Measurements from ENCODE around the gene PCGF1.

Gene PCGF1

DNA sequence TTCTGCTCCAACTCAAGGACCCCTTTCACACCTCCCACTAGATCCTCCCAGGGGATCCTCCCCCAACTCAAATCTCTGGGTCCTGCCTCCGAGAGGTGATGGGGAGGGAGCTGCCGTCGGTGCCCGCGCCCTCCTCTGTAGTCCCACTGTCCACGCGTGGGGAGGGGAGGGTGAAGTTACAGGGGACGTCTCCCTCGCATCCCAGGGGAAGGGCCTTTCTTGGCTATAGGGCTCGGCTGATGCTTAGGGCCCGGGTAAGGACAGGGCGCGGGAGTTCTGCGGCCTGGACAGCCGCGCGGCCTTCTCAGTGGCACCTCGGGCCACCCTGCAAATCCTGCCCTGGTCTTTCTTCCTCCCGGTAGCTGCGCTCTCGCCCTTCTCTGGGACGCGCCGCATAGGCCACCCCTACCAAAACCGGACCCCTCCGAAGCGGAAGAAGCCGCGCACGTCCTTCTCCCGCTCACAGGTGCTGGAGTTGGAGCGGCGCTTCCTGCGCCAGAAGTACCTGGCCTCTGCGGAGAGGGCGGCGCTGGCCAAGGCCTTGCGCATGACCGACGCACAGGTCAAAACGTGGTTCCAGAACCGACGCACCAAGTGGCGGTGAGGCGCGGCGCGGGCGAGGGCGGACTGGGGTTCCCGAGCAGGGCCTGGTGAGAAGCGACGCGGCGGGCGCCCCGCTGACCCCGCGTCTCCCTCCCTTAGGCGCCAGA lies 7.9 kb upstream of the PCGF1 start:
- no peak for DNase-seq (ENCODE audit: low spot score)

DNA sequence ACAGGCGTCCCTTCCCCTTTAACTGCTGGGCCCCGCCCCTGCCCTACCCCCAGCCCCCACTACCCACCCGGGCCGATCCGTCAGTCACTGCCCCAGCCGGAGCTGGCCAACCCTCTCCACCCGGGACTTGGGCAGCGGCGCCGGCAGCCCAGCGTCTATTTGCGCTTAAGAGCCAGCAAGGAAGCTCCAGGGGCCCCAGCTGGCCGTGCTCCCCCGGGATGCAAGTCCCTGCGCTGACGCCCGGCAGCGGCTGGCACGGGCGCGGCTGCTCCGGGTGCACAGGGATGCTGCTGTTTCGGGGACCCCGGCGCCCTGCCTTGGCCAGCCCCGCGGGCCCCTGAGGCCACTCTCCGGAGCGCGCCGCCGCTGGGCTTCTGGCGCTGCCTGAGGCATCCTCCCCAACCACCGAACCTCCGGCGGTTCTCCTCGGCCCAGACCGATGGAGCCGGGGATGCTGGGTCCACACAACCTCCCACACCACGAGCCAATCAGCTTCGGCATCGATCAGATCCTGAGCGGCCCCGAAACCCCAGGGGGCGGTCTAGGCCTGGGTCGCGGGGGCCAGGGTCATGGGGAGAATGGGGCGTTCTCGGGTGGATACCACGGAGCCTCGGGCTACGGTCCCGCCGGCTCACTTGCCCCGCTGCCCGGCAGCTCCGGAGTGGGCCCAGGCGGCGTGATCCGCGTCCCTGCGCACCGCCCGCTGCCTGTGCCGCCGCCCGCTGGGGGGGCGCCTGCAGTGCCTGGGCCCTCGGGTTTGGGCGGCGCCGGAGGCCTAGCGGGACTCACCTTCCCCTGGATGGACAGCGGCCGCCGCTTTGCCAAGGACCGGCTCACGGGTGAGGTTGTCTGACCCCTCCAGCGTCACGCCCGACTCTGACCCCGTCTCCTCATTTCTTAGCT lies 7.1 kb upstream of the PCGF1 start, which contains the start of gene TLX2:
TLX2 (plus strand) TSS at position 83 of the 903 bp plus-strand sequence; CDS start at position 440, 357 bp downstream.
- DNase-seq (ENCODE audit: low spot score), result no peak

DNA sequence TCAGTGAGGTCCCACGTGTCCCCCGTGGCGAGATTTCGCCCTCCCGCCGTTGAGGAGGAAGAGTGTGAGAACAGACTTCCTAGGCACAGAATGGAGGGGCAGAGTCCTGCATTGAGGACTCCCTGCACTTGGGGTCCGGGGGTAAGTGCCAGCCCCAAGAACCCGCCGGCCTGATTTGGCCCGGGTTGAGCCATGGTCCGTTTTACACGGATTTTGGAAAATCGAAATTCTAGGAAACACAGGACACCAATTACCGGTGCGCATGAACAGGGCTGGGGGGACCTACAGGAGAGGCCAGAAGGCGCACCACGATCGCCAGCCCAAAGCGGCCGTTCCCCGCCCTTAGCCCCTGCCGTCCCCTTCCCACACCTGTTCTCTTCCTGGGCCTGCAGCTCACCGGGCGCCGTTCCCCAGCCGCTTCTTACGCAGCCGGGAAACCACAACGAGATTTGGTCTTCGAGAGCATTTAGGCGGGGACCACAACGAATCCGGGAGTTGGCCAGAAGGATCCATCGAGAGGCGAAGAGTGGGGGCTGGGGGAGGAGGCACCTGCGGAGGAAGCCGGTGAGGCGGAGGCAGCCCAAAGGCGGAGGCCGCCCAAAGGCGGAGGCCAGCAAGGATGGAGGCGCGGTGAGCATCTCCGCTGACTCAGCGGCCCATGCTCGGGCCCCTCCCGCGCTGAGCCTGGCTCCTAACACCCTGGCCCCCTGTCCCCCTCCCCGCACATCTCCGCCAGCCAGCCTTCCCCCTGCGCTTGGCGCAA lies 6.3 kb upstream of the PCGF1 start:
- peak; percentile 35 for DNase-seq (ENCODE audit: low spot score)

DNA sequence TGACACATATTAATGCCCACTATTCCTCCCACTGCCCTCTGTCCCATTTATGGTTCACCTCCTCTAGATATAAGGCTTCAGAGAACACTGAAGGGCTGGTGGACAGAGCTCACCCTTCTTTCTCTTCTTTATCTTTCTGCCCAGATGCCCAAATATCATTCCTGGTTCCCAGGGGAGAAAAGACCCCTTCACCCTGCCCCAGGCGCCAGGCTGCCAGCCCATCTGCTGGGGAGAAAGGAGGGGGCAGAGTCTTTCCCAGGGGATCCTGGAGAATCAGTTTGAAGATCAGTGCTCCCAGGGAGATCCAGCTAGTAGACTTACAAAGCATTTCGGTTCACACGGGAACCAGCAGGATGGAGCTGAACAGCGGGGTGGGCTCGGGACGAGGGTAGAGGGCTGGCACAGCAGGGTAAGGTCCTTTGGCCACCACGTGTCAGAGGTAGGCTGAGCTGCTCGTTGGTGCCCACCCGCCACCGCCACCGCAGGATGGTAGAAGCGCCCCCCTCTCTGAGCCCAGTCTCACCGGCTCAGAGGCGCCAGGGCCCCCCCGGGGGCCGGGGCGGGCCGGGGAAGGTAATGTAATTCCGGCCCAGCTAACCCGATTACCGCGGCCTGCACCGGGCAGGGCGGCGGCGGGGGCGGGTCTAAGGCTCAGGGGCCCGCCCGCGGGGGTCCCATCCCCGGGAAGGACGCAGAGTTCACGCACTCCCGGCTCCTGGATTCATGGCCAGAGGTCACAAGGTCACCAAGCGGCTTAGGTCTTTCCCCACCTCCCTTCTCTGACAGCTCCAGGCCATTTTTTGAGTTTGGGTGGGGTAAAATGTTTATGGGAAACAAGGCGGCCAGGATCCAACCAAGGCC lies 5.5 kb upstream of the PCGF1 start:
- no peak for DNase-seq (ENCODE audit: low spot score)

DNA sequence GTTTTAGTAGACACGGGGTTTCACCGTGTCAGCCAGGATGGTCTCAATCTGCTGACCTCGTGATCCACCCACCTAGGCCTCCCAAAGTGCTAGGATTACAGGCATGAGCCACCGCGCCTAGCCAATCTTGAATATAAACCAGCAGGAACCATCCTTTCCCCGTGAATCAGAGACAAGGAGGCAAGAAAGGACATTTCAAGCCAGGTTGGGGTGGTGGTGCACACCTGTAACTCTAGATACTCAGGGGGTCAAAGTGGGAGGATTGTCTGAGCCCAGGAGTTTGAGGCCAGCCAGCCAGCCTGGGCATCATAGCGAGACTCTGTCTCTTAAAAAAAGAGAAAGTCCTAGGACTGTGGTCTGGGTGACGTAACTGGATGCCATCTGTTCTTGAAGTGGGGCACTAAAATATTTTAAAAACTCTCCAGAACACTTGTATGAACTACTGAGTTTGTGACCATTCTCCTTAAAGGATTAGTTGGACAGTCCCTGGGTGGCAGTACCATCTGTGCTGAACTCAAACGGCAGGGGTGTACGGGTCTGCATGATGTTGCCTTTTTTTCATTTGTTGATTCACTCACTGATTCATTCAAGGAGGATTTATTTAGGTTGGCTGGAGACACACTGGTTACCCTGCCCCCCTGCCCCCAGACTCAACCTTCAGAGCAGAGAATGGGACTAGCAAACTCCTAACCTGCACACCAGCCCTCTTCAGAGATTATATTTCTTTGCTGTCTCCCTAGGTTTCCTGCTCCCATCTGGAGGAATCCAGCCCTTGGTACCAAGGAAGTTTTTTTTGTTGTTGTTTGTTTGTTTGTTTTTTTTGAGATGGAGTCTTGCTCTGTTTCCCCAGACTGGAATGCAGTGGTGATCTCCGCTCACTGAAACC lies 3.9 kb upstream of the PCGF1 start:
- DNase-seq (ENCODE audit: low spot score), result no peak

DNA sequence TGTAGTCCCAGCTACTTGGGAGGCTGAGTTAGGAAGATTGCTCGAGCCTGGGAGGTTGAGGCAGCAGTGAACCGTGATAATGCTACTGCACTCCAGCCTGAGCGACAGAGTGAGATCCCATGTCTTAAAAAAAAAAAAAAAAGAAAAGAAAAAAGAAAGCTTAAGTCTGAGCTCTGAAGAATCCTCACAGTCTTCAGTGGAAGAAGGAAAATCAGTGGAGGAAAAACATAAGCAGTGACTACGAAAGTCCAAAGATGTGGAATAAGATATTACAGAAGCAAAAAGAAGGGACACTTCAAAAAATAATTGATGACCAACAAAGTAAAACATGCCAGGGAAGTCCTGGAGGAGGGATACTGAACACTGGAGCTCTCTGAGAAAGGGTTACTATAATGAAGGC lies 2.8 kb upstream of the PCGF1 start:
- DNase-seq (ENCODE audit: low spot score), result no peak

DNA sequence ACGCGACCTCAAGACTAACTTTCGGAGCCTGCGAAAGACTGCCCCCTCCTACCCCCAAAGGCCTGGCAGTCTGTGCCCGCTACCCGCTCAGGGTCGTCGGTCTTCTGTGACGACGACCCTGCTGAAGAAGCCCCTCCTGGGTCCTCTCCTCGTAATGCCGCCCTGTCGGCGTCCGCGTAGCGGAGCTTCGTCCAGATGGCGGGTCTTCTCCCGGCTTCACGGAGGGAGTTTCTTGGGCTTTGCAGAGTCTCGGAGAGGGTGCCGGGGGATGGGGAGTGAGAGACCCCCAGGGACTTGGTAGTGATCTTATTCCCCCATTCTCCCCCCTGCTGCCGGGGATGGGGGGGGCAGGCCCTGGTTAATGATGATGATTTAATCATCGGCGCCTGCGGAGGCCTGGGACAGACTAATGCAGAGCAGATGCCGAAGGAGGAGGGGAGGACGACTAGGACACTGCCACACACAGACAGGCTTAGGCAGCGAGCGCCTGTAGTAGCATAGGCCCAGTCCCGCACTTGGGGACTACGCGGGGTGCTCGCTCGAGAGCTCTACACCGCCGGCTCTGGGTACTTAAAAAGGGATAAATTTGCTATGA lies 528 bp upstream of the PCGF1 start:
- DNase-seq (ENCODE audit: low spot score), result no peak

DNA sequence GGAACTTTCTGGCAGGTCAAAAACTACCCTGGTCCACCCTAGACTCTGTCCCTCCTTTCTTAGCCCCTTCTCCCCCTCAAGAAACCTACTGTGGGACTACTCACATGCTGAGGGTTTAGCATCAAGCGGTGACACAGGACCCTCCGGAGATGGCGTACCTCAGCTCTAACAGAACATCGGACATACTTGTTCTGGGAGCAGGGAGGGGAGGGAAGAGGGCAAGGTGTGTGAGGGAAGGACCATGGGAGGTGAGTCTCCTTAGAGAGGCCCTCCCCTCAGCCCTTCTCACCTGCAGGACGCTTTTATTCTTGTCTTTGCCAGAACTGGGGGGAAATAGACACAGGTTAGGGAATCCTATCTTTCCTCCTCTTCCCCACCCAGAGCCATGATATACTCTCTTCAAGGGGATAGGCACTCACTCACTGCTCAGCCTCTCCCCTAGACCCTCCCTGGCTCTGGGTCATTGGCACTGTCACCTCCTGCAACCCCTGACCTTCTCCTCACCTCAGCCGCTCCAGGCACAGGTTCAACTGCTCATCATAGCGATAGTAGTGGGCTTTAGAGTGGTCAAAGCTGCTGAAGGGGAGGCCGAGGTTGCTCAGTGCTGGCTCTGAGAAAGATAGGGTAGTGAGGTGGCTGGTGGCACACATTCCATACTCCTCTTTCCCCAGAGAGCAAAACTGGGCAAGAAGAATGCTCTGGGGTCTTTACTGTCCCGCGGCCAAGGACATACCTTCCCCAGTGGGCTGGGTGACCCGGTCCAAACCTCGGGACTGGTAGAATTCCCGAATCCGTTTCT lies 1.8 kb downstream of the PCGF1 start:
- no peak for DNase-seq (ENCODE audit: low spot score)

DNA sequence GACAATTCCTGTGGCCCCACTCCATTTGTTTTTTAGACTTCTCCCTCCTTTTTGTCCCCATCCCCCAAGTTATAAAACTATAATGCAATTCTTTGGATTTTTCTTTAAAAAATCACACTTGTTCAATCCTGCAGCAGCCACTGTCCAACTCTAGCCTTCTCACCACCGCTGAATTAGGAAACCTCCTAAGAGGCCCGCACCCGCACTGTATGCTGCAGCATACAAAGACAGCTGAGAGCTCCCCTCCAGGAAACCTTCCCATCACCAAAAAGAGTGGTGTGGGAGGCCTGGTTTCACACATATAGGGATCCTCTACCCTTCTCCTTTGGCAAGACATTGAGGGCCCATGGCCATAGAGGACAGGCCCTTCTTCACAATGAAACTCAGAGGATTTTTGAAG lies 2.9 kb downstream of the PCGF1 start:
- DNase-seq (ENCODE audit: low spot score), result no peak

DNA sequence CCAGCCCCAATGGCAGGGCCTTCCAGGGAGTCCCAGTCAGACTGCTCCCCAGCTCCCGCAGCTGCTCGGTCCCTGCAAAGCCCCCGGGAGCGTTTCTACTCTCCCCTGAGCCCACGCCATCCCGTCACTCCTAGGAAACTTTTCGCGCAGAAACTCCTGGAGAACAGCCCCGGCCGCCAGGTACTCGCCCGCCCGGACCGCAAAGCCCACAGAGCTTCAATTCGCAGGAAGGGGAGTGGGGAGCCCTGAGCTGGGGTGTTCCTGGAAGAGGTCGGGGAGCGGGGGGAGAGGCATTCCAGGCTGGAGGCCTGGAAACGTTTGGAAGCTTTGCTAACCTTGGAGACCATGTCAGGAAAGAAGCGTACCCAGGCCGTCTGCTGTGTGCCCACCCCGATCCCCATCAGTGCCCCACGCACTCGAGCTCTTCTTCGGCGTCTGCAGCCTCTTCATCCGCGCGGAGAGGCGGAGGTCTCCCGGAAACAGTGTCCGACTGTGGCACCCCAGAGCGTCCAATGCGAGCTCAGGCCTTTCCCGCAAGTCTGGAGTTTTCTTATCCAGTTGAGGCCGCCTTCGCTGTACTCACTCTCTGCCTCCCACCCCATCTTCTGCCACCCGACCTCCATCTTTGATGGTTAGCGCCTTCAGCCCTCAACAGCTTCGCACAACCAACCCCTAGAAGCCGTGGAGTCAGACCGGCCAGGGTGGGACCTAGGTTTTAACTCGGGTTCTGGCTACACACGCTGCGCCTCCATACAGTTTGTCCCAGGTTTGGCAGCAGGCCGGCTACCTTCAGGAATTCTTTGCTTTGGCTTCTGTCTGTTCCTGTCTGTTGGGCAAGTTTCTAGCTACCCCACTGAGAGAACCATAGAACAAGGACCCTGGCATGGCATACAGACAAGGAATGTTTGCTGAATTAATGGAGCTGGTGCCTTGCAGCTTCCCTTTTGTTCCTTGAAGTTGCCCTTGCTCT lies 3.7 kb downstream of the PCGF1 start:
- no peak for DNase-seq (ENCODE audit: low spot score)

DNA sequence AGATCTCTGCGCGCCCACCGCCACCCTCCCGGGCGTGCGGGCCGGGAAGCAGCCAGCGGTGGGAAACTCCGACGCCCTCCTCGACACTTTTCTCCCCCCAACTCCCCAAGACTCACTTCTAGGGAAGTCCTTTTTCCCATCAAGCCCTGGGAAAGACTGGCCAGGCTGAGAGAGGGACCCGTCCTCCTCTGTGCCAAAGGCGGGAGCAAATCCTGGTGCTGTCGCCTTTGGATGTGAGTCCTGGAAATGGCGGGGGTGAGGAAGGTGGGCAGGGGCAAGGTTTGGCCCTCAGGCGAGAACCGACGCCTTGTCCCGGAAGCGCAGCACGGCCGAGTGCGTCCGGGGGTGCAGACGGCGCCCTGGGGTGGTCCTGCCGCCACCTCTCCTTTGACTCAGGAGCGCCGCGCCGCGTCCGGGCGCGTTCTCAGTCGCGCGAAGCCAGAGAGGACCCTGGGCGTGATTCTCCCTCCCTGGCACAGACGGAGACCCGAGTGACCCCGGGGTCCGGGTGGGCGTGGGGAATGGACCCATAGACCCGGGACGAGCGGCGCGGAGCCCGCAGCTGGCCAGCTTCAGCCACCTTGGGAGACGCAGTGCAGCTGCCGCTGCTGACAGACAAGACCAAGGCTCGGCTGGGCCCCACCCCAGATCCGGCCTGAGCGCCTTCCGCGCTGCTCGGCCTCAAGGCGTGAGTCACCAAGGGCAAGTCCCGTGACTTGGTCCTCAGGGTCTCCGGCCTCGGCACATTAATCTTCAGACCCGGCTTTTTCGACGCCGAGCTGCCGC lies 4.6 kb downstream of the PCGF1 start:
- peak; percentile 55 for DNase-seq (ENCODE audit: low spot score)

DNA sequence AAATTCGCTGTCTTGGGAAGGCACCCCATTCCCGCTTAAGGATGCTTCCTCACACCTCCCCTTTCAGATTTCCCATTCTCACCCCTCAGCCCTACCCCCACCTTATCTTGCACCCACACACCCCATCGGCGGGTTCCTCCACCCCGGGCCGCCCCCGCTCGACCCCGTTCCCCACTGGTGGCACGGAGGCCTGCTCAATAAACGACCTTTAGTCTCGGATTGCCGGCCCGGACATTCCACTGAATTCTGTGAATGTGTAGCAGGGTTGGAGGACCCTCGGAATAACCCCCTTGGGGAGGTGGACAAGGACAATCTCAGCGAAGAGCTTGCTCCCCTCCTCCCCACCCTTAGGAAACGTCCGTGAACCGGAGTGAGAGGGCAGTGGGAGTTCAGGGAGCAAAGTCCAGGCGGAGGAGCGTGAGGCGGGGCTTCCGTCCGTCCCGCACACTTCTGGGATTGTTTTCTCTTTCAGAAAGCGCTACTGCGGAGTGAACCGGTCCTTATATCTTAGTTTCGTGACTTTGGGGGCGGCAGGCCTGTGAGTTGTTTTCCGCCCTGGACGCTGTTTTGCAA lies 5.3 kb downstream of the PCGF1 start:
- no peak for DNase-seq (ENCODE audit: low spot score)

DNA sequence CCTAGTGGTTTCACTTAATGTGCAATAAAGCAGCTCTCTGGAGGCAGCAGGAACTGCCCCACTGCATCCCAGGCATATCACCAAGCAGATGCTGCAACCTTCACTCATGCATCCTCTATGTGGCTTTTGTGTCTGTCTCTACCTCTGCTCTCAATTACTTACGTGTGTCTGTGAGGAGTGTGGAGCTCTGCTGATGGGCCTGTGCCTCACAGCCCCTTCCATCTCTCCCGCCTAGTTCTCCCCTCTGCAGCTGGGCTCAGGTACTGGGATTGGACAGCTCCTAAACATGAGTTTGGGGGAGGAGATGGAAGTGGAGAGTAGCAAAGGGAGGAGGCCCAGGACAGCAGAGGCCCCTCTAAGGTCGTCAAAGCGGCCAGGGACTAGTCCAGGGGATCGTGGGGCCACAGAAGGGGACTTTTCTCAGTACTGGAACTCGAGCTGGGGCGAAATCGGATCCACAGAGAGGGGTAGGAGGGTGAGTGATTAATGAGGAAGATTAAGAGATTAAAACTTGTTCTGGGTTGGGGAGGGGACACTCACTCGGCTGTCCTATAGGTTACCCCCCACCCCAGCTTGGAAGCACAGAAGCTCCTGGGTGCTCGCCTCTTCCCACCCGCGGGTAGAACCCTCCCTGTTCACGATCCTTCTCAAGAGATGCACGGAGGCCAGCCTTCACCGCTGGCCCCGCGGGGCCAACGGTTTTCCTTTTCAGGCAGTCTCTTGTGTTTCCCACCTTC lies 6.0 kb downstream of the PCGF1 start:
- DNase-seq (ENCODE audit: low spot score), result no peak

DNA sequence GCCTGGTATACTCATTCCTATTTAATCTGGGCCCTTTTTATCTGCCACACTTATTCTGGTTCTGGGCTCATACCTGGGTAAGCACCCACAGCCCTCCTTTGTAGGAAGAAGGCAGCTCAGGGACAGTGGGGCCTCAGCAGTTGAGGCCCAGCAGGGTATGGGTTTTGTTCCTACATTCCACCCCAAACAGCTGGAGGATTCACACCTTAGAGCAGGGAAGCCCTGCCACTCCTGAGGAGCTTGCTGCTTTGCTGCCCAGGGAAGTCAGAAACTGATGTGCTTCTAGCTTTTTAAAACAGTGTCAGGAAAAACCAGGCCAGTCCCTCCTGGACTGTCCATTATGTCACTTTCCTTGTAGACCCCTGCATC lies 6.9 kb downstream of the PCGF1 start:
- DNase-seq (ENCODE audit: low spot score), result no peak

DNA sequence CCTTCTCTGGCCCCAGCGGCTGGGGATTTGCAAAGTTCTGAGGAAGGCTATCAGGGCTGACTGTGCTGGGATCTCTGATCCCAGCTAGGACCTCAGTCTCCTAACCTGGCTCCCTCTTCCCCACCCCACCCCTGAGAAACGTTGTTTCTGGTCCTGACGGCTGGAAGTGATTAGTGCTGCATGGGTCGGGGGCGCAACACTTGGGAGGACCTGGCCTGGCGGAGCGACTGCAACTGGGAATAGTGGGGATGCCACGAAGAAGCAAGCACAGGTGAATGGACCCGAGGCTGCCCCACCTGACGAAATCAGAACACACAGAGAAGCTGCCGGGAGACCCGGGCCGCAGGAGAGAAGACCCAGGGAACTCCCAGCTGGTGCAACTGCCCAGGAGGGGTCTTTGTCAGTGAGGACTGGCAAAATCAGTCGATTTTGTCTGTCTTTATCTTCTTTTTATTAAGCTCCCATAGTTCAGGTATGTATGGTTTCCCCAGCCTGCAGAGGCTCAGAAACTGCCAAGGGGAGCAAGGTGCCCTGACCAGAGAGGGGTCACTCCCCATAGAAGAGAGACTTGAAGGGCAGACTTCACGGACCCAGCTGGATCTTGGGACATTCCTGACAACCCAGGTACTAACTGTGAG lies 7.4 kb downstream of the PCGF1 start:
- no peak for DNase-seq (ENCODE audit: low spot score)
